ENCODE data around the gene PRDM2. TPM values are rescaled to one million over a fixed set of nuclear protein-coding genes. Genes with fewer than 3 reads are reported as not detected.

The PRDM2 gene
- total RNA-seq, 1 donor from 2014 or later: 33.5 TPM

DNA sequence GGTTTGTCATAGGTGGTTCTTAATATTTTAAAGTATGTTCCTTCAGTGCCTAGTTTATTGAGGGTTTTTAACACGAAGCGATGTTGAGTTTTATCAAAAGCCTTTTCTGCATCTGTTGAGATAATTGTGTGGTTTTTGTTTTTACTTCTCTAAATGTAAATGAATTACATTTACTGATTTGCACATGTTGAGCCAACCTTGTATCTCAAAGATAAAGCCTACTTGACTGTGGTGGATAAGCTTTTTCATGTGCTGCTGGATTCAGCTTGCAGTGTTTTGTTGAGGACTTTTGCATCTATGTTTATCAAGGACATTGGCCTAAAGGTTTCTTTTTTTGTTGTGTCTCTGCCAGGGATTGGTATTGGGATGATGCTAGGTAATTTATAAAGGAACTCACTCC is 142.5 kb downstream of the PRDM2 start:
- DNase-seq (ENCODE audit: low spot score): no peak

DNA sequence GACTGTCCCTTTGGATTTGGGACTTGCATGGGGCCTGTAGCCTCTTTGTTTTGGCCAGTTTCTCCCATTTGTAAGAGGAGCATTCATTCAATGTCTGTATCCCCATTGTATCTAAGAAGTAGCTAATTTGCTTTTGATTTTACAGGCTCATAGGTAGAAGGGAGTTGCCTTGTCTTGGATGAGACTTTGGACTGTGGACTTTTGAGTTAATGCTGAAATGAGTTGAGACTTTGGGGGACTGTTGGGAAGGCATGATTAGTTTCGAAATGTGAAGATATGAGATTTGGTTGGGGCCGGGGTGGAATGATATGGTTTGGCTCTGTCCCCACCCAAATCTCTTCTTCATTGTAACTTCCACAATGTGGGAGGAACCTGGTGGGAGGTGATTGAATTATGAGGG is 151.7 kb downstream of the PRDM2 start:
- no peak for DNase-seq (ENCODE audit: low spot score)

DNA sequence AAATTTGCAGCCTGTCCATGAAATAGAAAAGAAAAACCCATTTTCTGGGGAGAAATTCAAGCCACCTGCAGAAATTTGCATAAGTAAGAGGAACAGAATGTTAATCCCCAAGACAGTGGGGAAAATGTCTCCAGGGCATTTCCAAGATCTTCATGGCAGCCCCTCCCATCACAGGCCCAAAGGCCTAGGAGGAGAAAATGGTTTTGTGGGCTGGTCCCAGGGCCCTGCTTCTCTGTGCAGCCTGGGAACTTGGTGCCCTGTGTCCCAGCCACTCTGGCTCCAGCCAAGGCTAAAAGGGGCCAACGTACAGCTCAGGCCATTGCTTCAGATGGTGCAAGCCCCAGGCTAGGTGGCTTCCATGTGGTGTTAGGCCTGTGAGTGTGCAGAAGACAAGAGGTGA is 155.6 kb downstream of the PRDM2 start:
- no peak for DNase-seq (ENCODE audit: low spot score)

DNA sequence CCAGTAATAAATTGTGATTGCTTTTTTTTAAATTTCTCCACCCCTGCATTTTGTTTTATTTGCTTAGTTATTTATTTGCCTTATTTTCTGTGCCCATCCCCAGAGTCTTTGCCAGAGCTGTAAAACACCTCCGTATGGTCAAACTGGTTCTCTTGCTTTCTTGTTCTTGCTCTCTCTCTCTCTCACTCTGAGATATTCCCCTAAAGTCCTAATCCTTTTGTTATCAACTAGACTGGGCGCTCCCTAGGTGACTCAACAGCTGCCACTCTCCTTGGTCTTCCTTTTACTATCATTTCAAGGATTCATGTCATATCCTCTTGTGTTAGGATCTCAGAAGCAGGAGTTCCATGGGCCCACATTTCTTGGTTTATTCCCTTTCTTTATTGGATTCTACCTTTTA is 160.0 kb downstream of the PRDM2 start:
- DNase-seq (ENCODE audit: low spot score): no peak

DNA sequence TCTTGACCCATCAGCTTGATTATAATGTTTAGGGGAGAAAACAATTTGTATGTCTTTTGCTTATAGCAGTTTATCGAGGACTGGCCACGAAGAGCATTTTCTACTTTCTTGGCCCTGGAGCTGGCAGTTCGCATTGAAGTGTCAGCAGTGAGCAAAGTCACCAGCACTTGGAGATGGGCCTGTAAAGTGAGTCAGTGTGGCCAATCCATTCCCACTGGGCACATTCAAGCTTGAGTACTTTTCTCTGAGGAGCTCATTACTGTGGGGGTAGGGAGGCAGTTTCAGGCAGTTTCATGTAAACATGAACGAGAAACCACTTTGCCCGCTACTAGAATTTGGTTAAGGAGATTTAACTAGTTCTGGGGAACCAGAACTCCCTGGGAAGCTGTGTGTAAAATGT is 164.8 kb downstream of the PRDM2 start:
- DNase-seq (ENCODE audit: low spot score): no peak

DNA sequence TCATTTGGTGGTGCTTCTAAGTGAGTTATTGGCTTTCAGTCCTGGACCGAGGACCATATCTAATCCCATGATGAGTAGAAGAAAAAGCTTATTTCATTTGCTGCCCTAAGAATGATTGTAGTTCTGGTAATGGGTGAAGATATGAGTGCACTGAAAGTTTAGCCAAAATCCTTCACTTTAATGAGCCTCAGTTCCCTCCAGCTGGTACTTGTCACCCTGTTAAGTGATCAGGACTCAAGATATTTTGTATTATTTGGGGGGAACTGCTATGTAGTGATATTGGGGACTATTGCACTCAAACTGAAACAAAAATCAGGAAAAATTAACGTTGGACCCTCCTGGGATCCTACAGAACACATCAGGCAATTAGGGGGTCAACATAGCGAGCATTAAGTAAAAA is 165.9 kb downstream of the PRDM2 start:
- no peak for DNase-seq (ENCODE audit: low spot score)

DNA sequence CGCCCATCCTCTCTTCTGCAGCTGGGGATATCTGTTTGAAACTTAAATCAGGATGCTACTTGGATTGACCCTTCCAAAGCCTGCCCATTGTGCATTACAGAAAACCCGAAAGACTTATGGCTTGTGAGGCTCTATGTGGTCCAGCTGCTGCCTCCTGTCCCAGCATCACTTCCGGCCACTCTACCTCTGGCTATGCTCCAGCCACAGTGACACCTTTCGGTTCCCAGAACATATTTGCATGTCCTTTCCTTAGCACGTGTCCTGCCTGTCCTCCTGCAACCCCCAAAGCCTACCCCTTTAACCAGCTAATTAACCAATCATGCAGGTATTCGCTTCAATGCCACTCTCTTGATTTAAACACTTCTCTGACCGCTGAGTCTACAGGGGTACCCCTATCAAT is 167.6 kb downstream of the PRDM2 start:
- no peak for DNase-seq (ENCODE audit: low spot score)

DNA sequence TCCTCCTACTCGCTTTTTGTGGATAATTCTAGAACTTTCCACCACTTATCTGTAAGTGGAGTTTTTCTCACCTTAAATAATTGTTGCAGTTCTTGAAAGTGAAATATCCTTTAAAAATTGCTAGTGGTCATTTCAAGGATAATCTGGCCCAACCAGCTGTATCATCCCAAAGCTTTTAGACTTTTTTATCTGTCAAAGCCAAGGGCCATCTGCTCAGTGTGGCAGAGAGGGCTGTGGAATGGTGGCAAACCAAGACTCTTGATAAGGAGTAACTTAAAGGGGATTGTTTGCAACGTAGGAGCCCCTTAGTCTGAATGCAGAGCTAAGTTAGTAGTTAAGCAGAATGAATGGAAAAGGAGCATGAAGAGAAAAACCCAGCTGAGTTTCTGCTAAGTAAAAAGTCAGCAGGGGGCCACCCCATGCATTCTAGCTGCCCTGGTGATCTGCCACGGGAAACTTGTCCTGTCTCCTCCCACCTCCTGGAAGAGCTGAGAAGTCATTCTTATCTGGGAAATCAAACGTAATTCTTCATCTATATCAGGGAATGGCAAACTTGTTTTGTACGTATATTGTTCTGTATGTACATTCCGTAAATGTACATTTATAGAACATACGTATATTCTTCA is 169.3 kb downstream of the PRDM2 start:
- DNase-seq (ENCODE audit: low spot score): no peak

DNA sequence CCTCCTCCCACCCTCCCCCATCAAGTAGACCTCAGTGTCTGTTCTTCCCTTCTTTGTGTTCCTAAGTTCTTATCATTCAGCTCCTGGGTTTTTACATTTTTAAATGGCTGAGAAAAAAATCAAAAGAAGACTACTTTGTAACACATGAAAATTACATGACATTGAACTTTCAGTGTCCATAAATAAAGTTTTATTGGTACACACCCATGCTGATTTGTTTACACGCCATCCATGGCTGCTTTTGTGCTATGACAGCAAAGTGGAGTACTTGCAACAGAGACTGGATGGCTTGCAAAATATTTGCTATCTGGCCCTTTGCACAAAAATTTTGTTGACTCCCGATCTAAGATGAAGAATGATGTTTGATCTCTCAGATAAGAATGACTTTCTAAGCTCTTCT is 171.4 kb downstream of the PRDM2 start:
- no peak for DNase-seq (ENCODE audit: low spot score)

DNA sequence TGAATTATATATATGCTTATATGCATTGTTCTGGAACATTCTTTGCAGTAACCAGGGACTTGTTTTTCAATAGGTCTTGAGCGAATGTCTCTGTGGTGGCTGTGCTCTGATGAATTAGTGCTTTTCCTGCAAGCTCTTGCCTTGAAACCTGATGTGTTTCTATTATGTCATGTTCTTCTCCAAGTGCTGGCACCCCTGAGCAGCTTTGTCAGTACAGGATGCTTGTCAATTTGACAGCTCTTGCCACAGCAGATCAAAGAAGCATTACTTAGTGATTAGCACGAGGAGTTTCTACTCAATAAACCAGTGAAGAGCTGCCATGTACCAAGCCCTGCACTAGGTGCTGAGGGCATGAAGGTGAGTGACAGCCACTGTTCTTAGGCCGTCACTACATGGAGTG is 171.9 kb downstream of the PRDM2 start:
- no peak for DNase-seq (ENCODE audit: low spot score)

DNA sequence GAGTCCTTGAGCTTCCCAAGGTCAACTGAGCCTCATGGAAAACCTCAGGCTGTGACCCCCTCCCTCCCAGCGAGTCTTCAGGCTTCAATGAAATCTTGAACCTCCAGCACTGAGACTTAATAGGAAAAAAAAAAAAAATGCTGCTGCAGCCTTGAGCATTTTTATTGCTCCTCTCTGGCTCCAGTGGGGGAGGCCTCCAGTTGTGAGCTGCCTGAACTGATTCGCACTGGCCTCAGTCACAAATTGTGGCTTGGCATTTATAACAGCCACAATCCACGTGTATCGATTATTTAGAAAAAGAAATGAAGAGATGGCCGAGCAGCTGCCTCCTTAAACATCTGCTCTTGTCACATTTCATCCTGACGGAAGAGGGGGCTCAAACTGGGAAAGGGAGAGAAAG is 173.0 kb downstream of the PRDM2 start:
- DNase-seq (ENCODE audit: low spot score): no peak

Other genes starting within 250 kb of the PRDM2 start
- not detected for gene LRRC38, start 186.2 kb upstream of the PRDM2 start, total RNA-seq
- 37.5 TPM for gene PDPN, start 116.4 kb upstream of the PRDM2 start, total RNA-seq